K562 (cell line): ENCODE measurements around the gene AP1G1. TPM values are rescaled to one million over a fixed set of nuclear protein-coding genes. Genes with fewer than 3 reads are reported as not detected.

Source experiments
- ATAC-seq: fragments of 200-7000 bp; cut with Tn5 transposase; 3 replicates; pipeline ENCODE4 v1.9.1; 2020; ENCODE audit warnings: moderate library complexity
- BruUV-seq: library from RNA; stranded (reverse); fragments of 400-500 nt; replicated peaks from 2 replicates; lab custom pipeline; 2021; lab: Mats Ljungman, UMichigan
- CTCF ChIA-PET: fragments of 300-600 bp; formaldehyde crosslinking; extraction: SDS; loops from one replicate; lab custom pipeline; 2021; ENCODE audit warnings: low intra/inter-chr PET ratio; lab: Yijun Ruan, JAX
- POLR2A ChIA-PET: fragments of 300-600, 350-650 bp; sonication (Branson Sonifier 250); formaldehyde crosslinking; extraction: SDS; loops from one replicate; lab custom pipeline; 2021; ENCODE audit warnings: antibody characterized with exemption, inconsistent platforms; lab: Yijun Ruan, JAX
- DNase-seq, 4 experiments: peaks; one replicate each; pipeline versions ENCODE4 v3.0.0 to v3.0.0-alpha.2; 2011 to 2018; ENCODE audit warnings: low spot score in 3 of 4, mixed read lengths in 3 of 4; ENCODE audit errors: extremely low read depth in 1 of 4
- FAIRE-seq: peaks from 2 replicates; lab custom pipeline; 2011; peaks lifted over from hg19 to GRCh38; lab: Jason Lieb, UNC
- H2AFZ ChIP-seq: 2 replicates; pipeline ENCODE4 v1.6.0; 2011; ENCODE audit warnings: low read depth, low read length, control low read depth, inconsistent platforms
- H3K27ac ChIP-seq: fragments of 200-600 bp; 3 replicates; pipeline ENCODE4 v1.8.0; 2011; ENCODE audit warnings: low read depth, mild to moderate bottlenecking, control low read depth, inconsistent platforms, low read length, moderate library complexity, mixed read lengths; ENCODE audit errors: extremely low read depth
- H3K27me3 ChIP-seq, 2 experiments: fragments of 300-600 bp in 1 of 2; 2 replicates in 1 of 2; 3 replicates in 1 of 2; pipeline versions ENCODE4 v1.6.0 to v1.8.0; 2011; ENCODE audit warnings: inconsistent platforms in 2 of 2, low read length in 2 of 2, mild to moderate bottlenecking in 1 of 2, mixed read lengths in 1 of 2, moderate library complexity in 1 of 2; ENCODE audit not compliant: control insufficient read depth in 2 of 2, insufficient read depth in 2 of 2
- H3K36me3 ChIP-seq: fragments of 300-600 bp; 3 replicates; pipeline ENCODE4 v1.8.0; 2011; ENCODE audit warnings: mild to moderate bottlenecking, low read length, inconsistent platforms; ENCODE audit not compliant: control insufficient read depth, insufficient read depth
- H3K4me1 ChIP-seq, 2 experiments: fragments of 200-600 bp in 1 of 2; replicated peaks in 1 of 2; 2 replicates in 1 of 2; 3 replicates in 1 of 2; pipeline versions ENCODE4 v1.5.1 to v1.8.0; 2011; ENCODE audit warnings: inconsistent platforms in 2 of 2, low read length in 2 of 2, mild to moderate bottlenecking in 1 of 2, mixed read lengths in 1 of 2, moderate library complexity in 1 of 2; ENCODE audit not compliant: control insufficient read depth in 2 of 2, insufficient read depth in 2 of 2
- H3K4me2 ChIP-seq: 2 replicates; pipeline ENCODE4 v1.6.1; 2011; ENCODE audit warnings: low read length, control low read depth, inconsistent platforms, mixed read lengths; ENCODE audit not compliant: insufficient read depth
- H3K4me3 ChIP-seq: fragments of 200-600 bp; sonication (generic), shearing (Covaris generic); 2 replicates; pipeline ENCODE4 v1.5.1; 2016; ENCODE audit warnings: control low read depth, inconsistent platforms
- H3K79me2 ChIP-seq: fragments of 200-600 bp; 3 replicates; pipeline ENCODE4 v1.8.0; 2011; ENCODE audit warnings: low read length, inconsistent platforms; ENCODE audit not compliant: control insufficient read depth, insufficient read depth
- H3K9ac ChIP-seq, 2 experiments: 2 replicates each; pipeline versions ENCODE4 v1.6.0 to v1.6.1; 2011; ENCODE audit warnings: low read depth in 2 of 2, low read length in 2 of 2, control low read depth in 1 of 2, inconsistent platforms in 1 of 2, mild to moderate bottlenecking in 1 of 2, mixed read lengths in 1 of 2; ENCODE audit not compliant: insufficient read depth in 1 of 2
- H3K9me1 ChIP-seq: one replicate; pipeline ENCODE4 v1.6.0; 2011; ENCODE audit warnings: inconsistent platforms, mild to moderate bottlenecking, low read length, moderate library complexity; ENCODE audit not compliant: control insufficient read depth, insufficient read depth
- H3K9me3 ChIP-seq: replicated peaks from 2 replicates; pipeline ENCODE4 v1.5.1; 2011; ENCODE audit warnings: low read depth, low read length, inconsistent platforms; ENCODE audit not compliant: control insufficient read depth, insufficient read depth
- H4K20me1 ChIP-seq: replicated peaks from 2 replicates; pipeline ENCODE4 v1.6.1; 2011; ENCODE audit warnings: low read length, inconsistent platforms, mixed read lengths; ENCODE audit not compliant: control insufficient read depth, insufficient read depth
- MAFG ChIP-seq: fragments of 450-650 bp; conservative IDR thresholded peaks from 2 replicates; pipeline ENCODE4 v1.6.1; 2016; ENCODE audit warnings: missing genetic modification characterization, missing compliant biosample characterization
- MBD1 ChIP-seq: fragments of 250-450 bp; sonication (Bioruptor Pico); IDR thresholded peaks from 2 replicates; pipeline ENCODE4 v1.8.0; 2022; ENCODE audit warnings: inconsistent platforms
- NR1H2 ChIP-seq: sonication (generic); formaldehyde crosslinking; IDR thresholded peaks from 2 replicates; pipeline ENCODE4 v1.4.0; 2020; ENCODE audit warnings: mild to moderate bottlenecking, missing genetic modification reagents
- TARDBP ChIP-seq: fragments of 450-650 bp; IDR thresholded peaks from 2 replicates; pipeline ENCODE4 v1.6.1; 2016
- ZNF41 ChIP-seq: fragments of 250-450 bp; sonication (Bioruptor Pico); conservative IDR thresholded peaks from 2 replicates; pipeline ENCODE4 v1.4.0; 2020; ENCODE audit warnings: mild to moderate bottlenecking
- WGBS: fragments of 100-300 bp; shearing (Covaris generic); methylation state at CpG from one replicate; pipeline ENCODE4 v1.1.6; 2016; ENCODE audit warnings: low coverage, mixed read lengths; ENCODE audit not compliant: insufficient coverage; ENCODE audit errors: missing lambda C conversion rate; 5-methylcytosine and 5-hydroxymethylcytosine counted together
- in situ Hi-C: fragments of 300-500 bp; cut with MboI; formaldehyde crosslinking; loops from 4 replicates; pipeline ENCODE4 v1.15.0; 2018; ENCODE audit warnings: inconsistent platforms, mixed read lengths
- intact Hi-C: fragments of 100-400 bp; cut with micrococcal nuclease; formaldehyde crosslinking; loops from 2 replicates; pipeline ENCODE4 v1.14.2; 2022
- polyA plus RNA-seq, 8 experiments: library from polyadenylated mRNA; depleted of rRNA in 4 of 8; stranded (reverse) in 5 of 8; unstranded in 3 of 8; fragments of >200 nt; fragmentation: Nextera tagmentation in 2 of 8; fragmentation: Illumina TruSeq in 1 of 8; extraction: Ambion mirVana in 2 of 8; extraction: Trizol in 1 of 8; gene quantifications; 2 replicates each; pipeline versions ENCODE4 v1.2.1 to v1.2.3, GENCODE V29; 2011 to 2014; ENCODE audit warnings: inconsistent platforms in 1 of 8, missing spikeins in 1 of 8
- total RNA-seq, 7 experiments: library from RNA; depleted of rRNA in 6 of 7; stranded (reverse); fragments of >200 nt in 6 of 7; fragmentation: Illumina TruSeq in 2 of 7; extraction: Trizol in 2 of 7; gene quantifications; 2 replicates each; pipeline versions ENCODE4 v1.2.1 to v1.2.3, GENCODE V29; 2011 to 2021; ENCODE audit warnings: low replicate concordance in 1 of 7
- TF ChIP-seq, protein P1 (sequence below): sonication (generic); formaldehyde crosslinking; IDR thresholded peaks from 2 replicates; pipeline ENCODE4 v1.8.0; 2022; ENCODE audit warnings: mild to moderate bottlenecking, missing genetic modification reagents

Gene AP1G1
- total and polyA plus RNA-seq, 9 of the 15 experiments (the other 6 are each of a cell fraction or from before 2014, with no cell fraction given), result 7.0 to 59.2 (median 42.0) TPM

DNA sequence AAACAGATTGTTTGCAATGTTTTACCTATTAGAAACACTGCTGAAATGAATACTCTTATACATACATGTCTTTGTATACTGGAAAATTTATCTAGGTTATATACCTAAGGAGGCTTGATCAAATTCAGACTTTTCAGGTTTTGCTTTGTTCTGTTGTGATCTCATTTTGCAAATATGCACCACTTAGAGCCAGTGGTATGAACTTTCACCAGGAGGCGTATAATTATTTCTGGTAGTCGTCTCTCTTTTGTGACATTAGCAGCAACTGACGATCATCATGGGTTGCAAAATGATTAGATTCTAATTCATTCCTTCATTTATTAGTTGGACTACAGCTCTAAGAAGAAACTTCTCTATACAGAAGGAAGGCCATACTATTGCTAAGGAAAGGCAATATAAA is 26.9 kb downstream of the AP1G1 start:
- Histone ChIP-seq H3K4me2 (no peak overlapping the region), H4K20me1 (no peaks in the 10 kb centered on the region), H3K27ac (no peak overlapping the region), H3K9me1 (no peaks in the 10 kb centered on the region), H3K27me3 (no peaks in the 10 kb centered on the region), H3K9me3 (no peaks in the 10 kb centered on the region), H3K4me3 (no peak overlapping the region), H3K9ac (no peak overlapping the region), H3K36me3 (peaks cover 55% of the 10 kb centered on the region; the same call in 2 of the 3 replicates), H3K79me2 (peaks cover 56% of the 10 kb centered on the region), H3K4me1 (no peaks in the 10 kb centered on the region; a peak in 1 of 5 replicates), H2AFZ (no peak overlapping the region)
- ChIA-PET POLR2A (interaction anchor here (1.1 kb wide), 1 partner anchor 23 kb away, joined by 3 read pairs; no protein-coding TSS in a partner anchor), CTCF (no interaction called here)
- FAIRE-seq (no peak), DNase-seq (no peak), ATAC-seq (no peak)
- BruUV-seq, result no TSS peak
- intact Hi-C loops, result no loop called here
- TF ChIP-seq ZNF41 (CRISPR knock-in tag), result no peak
- no peak for TF ChIP-seq NR1H2
- TF ChIP-seq MBD1 (CRISPR knock-in tag), result no peak
- no peak for TF ChIP-seq TARDBP
- no peak for TF ChIP-seq MAFG (tag)
- TF ChIP-seq, protein P1, sequence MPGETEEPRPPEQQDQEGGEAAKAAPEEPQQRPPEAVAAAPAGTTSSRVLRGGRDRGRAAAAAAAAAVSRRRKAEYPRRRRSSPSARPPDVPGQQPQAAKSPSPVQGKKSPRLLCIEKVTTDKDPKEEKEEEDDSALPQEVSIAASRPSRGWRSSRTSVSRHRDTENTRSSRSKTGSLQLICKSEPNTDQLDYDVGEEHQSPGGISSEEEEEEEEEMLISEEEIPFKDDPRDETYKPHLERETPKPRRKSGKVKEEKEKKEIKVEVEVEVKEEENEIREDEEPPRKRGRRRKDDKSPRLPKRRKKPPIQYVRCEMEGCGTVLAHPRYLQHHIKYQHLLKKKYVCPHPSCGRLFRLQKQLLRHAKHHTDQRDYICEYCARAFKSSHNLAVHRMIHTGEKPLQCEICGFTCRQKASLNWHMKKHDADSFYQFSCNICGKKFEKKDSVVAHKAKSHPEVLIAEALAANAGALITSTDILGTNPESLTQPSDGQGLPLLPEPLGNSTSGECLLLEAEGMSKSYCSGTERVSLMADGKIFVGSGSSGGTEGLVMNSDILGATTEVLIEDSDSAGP (CRISPR knock-in tag), result no peak
- WGBS, result 94% methylated on average over 3 of the region's 3 CpGs
- in situ Hi-C loops, result no loop called here
